GM23338 (cell line): ENCODE results near the gene NXF2.
"Not testable (repeated sequence)": the region's sequence is repeated elsewhere in the genome, so short reads cannot be mapped to it uniquely, and the experiment has no call there.

Source experiments
- CTCF ChIP-seq, 2 experiments: fragments of 200-600 bp in 1 of 2; sonication (generic) in 1 of 2; conservative IDR thresholded peaks; 2 replicates each; pipeline versions ENCODE4 v1.5.1 to v1.6.1; 2016 to 2017; ENCODE audit warnings: antibody characterized with exemption in 2 of 2, low read depth in 2 of 2, mild to moderate bottlenecking in 2 of 2, moderate library complexity in 1 of 2
- REST ChIP-seq: IDR thresholded peaks from one replicate; pipeline ENCODE4 v1.6.1; 2018; ENCODE audit warnings: antibody characterized with exemption; ENCODE audit not compliant: unreplicated experiment

GRCh38 chrX:102216497-102216896 lies 30.5 kb upstream of the NXF2 start:
- TF ChIP-seq CTCF (conservative IDR thresholded peaks at IDR 0.05; ENCODE audit: low read depth in 2 of 2); REST: not testable (repeated sequence)
